Measurements from ENCODE around the gene CADPS.

Gene CADPS

GRCh38 chr3:62405135-62405534, 470.1 kb downstream of the CADPS start:
- no peak for DNase-seq

- DNase-seq, result no peak
Observed at GRCh38 chr3:62404321-62404720, 470.9 kb downstream of the CADPS start.

DNA sequence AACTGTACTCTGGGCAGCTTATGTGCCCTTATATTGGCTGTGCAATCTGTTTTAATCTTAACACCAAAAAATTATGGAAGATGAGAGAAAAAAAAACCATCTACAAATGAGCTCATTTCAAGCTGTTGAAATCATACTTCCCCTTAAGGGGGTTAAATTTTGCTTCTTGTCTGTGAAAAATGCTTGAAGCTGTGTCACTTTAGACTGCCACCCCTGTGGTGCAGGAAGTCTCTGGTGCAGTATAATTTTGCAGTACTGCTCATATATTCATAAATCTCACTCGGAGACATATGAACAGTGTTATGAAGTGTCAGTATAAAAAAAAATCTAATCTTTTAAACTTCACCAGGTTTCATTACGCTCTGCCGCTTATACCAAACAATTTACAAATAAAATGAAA, 471.5 kb downstream of the CADPS start:
- DNase-seq, result no peak

DNA sequence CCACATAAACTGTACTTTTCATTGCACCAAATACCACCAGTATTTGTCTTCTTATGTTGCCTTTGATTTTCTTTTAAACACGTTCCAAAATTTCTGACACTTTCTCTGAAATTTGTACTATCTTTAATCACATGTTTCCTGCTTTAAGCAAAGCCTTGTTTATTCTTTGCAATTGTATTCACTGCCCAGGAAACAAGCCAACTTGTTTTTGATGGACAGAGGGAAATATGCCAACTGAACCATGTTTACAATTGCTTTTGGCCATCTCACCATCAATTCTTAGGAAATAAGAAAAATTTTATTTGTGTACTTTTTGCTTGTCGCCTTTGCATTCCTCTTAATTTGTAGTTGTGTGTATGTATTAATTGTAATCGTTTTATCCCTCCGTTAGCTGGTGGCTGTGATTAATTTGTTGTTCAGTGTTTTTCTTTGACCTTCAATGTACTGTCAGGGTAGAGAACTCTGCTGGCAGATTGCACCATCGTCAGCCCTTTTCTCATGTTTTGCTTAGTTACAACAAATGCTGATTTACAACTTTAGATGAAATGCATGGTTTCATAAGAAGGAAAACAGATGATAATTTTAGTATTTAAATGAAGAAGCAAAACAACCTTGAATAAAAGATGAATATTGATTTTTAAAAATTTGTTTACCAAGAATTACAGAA, 482.5 kb downstream of the CADPS start:
- no peak for DNase-seq

GRCh38 chr3:62387251-62387650, 488.0 kb downstream of the CADPS start:
- DNase-seq, result no peak

DNA sequence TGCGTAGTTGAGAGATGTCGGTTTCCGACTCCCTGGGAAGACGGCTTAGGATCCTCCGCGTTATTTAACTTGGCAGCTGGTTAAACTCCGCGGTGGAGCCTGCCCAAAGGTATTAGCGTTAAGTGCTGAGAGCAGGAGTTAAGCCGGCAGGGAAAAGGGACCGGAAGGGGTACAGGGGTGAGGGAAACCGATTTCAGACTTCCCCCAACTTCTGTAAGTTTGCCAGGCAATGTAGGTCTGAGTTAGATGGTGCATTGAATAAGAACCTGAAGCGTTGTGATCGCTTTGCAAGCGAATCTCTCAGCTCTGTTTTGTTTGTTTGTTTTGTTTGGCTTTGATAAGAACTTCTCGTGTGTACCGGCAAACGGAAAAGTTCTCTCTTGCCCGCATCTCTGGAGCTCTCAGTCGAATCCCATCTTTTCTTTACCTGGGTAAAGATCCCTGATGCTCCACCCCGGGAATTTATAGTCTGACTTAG, 495.9 kb downstream of the CADPS start:
- DNase-seq, result peak; percentile 32

- no peak for DNase-seq
Observed at GRCh38 chr3:62378921-62379320, 496.3 kb downstream of the CADPS start.

- DNase-seq, result no peak
Observed at GRCh38 chr3:62378311-62378789, 496.9 kb downstream of the CADPS start.

DNA sequence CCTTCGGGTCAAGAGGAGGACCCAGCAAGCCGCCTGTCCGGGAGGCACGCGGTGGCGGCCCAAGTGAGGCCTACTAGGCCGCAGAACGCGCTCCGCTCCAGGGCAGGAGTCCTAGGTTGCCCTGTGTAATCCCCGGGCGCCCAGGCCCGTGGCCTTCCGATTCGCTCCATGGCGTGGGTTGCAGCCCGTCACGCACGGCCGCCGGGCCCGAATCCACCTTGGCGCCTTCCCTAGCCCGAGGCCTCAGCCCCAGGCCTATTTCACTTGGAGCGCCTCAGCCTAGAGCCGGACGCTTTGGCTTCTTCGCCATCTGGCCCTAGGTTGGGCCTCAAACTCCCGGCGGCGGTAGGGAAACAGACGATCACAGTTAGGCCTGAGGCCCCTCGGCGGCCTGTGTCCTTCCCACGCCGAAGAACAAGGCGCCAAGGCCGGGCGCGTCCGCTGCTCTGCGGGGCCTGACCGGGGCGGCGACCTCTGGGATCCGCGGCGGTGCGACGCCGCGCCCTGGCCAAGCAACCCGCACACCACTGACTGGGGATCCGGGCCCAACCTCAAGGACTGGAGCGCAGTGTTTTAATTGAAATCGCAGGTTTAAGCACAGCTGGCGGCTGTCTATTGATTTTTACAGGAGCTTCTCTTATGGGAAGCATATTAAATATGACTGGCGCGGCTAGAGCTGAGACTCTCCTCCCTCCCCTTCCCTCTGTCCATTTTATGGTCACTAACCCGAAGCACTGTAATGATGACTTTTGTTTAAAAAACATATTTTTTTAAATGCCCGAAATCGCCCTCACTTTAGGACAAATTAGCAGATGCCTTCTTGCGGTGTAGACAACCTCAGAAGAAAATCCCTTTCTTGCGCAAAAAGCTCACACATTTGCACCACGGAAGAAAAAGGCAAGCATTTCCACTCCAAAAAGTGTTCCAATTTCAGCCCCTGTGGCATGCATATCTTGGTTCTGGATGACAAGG, 498.0 kb downstream of the CADPS start:
- DNase-seq, result no peak

GRCh38 chr3:62376454-62376720, 498.8 kb downstream of the CADPS start:
- DNase-seq, result no peak

DNA sequence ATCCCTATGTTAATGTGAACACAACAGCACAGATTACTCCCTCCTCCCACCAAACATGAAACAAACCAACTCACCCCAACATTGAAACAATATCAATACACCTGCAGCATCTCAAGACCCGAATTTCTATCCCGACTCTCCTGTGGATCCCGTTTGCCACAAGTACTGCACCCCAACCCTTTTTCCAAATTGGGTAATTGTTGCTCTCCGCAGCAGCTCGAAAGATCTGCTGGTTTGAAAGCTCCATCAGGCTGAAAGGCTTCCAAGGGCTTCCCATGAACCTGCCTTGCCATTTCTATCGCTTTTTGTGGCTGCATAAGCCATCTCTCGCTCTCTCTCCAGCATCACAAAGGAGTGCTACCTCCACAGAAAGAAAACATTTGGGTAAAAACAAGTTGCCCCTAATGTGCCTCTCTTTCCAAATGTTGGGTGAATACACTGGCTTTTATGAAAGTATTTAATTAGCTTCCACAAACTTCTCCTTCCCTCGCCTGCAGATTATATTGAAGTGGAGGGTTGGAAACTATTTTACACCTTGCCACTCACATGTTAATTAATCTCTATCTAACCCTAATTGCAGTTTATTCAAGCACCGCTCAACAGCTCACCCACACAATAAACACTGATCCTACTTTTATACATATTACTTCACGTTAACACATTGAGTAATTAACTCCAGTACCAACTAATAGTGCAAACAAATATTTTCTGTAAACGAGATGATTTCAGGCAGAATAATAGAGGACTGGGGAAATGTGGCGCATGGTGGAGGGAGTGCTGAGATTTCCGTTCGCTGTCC, 499.4 kb downstream of the CADPS start:
- no peak for DNase-seq

GRCh38 chr3:62374341-62375218, 500.6 kb downstream of the CADPS start:
- no peak for DNase-seq

DNA sequence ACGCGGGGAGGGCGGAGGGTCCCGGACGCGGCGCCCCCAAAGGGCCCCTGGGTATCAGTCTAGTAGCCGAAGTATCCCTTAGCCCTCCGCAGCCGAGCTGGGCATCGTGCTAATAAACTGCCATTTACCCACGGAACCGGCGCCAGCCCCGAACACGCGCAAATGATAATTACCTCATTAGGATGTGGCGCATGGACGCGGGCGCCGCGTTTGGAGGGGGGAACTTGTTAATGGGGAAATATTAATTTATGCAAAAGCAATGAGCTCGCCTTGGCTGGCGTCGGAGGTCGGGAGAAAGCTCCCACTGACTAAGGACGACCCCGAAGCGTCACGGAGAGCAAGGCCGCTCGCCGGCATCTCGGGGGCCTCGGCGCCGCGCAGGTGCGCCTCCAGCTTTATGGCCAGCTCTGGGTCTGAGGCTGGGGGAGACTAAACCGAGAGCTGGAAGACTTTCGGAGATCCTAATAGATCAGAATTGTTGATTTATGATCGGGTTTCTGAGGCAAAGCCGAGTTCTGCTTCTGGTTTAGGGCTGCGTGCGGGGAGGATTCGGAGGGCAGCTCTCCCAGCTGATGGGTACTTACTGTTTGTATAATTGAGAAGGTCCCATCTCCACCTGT, 501.4 kb downstream of the CADPS start:
- no peak for DNase-seq

DNA sequence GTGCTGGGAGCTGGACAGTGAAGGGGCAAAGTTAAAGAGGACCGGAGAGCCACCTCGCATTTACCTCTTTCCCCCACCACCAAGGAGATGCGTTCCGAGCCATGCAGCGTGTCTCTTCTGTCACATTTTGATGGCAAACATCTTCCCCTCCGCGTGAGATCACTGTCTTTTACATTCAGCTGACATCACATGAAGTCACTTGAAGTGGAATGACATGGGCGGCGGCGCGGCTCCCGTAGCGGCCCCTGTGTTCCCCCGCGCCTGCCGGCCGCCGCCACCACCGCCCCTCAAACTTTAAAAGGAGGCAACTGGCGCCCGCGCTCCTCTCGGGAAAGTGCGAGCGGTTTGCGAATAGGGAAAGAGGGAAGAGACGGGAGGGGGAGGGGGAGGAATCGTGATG, 502.0 kb downstream of the CADPS start, which contains the start of gene FEZF2:
Gene FEZF2 (minus strand): TSS at position 336 of the 400 bp plus-strand sequence. CDS start 682 bp downstream, outside the sequence.
- DNase-seq, result no peak

- no peak for DNase-seq
Observed at GRCh38 chr3:62372621-62373041, 502.6 kb downstream of the CADPS start.

DNA sequence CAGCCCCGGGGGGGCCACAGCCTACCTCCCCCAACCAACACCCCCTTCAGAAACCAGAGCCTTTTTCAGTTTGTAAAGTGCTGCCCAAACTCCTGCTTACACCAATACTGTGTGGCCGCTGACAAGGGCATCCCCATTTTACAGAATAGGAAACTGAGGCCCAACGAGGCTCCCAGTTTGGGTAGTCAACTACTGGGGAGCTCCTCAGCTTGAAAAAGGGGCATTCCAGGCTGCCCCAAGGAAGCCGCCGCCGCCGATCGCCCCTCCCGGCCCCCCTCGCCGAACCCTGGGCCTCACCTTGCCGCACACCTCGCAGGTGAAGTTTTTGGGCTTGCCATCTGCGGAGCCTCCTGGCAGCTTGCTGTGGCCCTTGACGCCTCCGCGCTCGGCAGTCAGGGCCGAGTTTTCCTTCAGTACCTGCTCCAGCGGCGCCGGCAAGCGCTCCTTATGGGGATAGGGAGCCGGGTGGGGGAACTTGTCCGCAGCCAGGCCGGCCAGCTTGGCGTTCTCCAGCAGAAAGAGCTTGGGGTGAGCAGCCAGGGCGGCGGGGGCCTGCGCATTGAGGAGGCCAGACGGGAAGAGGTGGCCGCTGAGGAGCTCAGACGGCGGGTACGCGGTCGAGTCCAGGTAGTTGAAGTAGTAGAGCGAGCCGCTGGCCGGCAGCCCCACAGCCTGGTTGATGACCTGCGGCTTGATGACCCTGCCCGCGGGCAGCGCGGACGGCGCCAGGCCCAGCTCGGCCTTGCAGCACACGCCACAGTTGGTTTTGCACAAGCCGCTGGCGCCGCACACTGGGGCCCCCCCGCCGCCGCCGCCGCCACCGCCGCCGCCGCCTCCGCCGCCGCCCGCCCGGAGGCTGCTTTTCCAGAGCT, 503.3 kb downstream of the CADPS start:
- DNase-seq, result no peak

- no peak for DNase-seq
Observed at GRCh38 chr3:62370858-62371719, 504.1 kb downstream of the CADPS start.

DNA sequence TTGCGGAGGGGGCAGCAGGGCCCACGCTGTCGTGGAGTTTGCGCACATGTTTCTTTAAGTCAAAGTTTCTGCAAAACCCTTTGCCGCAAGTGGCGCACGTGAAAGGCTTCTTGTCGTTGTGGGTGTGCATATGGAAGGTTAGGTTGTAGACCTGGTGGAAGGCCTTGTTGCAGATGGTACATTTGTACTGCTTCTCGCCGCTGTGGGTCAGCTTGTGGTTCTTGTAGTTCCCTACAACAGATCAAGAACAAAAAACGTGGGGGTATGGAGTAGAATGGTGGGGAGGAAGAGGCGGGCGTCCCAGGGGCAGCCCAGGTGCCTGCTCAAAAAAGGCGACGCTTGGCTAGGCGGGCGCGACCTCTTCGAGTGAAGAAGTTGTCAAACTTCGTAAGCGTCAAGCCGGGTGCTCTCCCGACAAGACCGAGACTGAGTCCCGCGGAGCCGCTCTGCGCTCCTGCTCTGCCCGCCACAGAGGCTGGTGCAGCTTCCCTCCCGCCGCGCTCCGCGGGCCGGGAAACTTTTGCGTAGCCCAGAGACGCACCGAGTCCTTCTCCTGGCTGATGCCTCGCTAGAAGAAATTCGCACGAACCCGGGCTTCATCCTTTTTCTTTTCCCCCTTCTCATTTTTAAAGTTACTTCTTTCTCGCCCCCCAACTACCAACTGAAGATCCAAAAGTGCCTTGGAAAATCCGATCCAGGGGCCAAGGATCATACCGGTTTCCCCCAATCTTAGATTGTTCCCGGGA, 504.9 kb downstream of the CADPS start:
- DNase-seq, result no peak

- DNase-seq, result no peak
Observed at GRCh38 chr3:62369476-62369743, 505.8 kb downstream of the CADPS start.

All from NCI-H1092 treated with DMSO at 0.1 percent for 48 hours (cell line).